ENCODE results near the gene PIGV. TPM values are rescaled to one million over a fixed set of nuclear protein-coding genes. Genes with fewer than 3 reads are reported as not detected.
"Not testable (repeated sequence)": the region's sequence is repeated elsewhere in the genome, so short reads cannot be mapped to it uniquely, and the experiment has no call there.

Gene PIGV
- total RNA-seq, 1 donor from 2014 or later, result 7.9 TPM

DNA sequence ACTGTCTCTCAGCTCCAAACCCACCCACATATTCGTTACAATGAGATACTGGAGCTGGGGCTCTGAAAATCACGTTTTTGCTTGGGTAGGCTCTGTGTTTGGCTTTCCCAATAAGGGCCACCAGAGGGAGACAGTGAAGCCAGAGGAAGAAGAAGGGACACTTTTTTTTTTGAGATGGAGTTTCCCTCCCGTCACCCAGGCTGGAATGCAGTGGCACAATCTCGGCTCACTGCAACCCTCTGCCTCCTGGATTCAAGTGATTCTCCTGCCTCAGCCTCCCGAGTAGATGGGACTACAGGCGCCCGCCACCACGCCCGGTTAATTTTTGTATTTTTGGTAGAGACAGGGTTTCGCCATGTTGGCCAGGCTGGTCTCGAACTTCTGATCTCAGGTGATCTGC lies 22.4 kb downstream of the PIGV start:
- not testable (repeated sequence) for H3K4me3 ChIP-seq (ENCODE audit: insufficient read depth, low read depth, low read length); H3K79me2 ChIP-seq (ENCODE audit: insufficient read depth, low read length); H3K4me2 ChIP-seq (ENCODE audit: low read length); H3K4me1 Mint-ChIP-seq (ENCODE audit: low read depth, unreplicated experiment); H3K9ac ChIP-seq (ENCODE audit: low read length); H3K36me3 ChIP-seq (ENCODE audit: insufficient read depth, low read length); H3K27ac Mint-ChIP-seq (ENCODE audit: unreplicated experiment); H4K20me1 ChIP-seq (ENCODE audit: insufficient read depth, low read length); H3K9me3 Mint-ChIP-seq (ENCODE audit: unreplicated experiment); H3K36me3 Mint-ChIP-seq (ENCODE audit: low read depth, unreplicated experiment); H3K27me3 Mint-ChIP-seq (ENCODE audit: low read depth, unreplicated experiment); H2AFZ ChIP-seq (ENCODE audit: low read depth, low read length); FAIRE-seq; DNase-seq (ENCODE audit: low read depth); H3K4me3 Mint-ChIP-seq (ENCODE audit: unreplicated experiment); H3K27me3 ChIP-seq (ENCODE audit: insufficient read depth, low read length); H3K27ac ChIP-seq (ENCODE audit: low read depth, low read length); H3K9me3 ChIP-seq (ENCODE audit: insufficient read depth, low read depth, low read length); H3K4me1 ChIP-seq (ENCODE audit: insufficient read depth, low read length)
- TF ChIP-seq, protein P1, sequence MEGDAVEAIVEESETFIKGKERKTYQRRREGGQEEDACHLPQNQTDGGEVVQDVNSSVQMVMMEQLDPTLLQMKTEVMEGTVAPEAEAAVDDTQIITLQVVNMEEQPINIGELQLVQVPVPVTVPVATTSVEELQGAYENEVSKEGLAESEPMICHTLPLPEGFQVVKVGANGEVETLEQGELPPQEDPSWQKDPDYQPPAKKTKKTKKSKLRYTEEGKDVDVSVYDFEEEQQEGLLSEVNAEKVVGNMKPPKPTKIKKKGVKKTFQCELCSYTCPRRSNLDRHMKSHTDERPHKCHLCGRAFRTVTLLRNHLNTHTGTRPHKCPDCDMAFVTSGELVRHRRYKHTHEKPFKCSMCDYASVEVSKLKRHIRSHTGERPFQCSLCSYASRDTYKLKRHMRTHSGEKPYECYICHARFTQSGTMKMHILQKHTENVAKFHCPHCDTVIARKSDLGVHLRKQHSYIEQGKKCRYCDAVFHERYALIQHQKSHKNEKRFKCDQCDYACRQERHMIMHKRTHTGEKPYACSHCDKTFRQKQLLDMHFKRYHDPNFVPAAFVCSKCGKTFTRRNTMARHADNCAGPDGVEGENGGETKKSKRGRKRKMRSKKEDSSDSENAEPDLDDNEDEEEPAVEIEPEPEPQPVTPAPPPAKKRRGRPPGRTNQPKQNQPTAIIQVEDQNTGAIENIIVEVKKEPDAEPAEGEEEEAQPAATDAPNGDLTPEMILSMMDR (IDR thresholded peaks at IDR 0.05; ENCODE audit: insufficient read depth, low read depth, low read length), result peak; percentile 69

DNA sequence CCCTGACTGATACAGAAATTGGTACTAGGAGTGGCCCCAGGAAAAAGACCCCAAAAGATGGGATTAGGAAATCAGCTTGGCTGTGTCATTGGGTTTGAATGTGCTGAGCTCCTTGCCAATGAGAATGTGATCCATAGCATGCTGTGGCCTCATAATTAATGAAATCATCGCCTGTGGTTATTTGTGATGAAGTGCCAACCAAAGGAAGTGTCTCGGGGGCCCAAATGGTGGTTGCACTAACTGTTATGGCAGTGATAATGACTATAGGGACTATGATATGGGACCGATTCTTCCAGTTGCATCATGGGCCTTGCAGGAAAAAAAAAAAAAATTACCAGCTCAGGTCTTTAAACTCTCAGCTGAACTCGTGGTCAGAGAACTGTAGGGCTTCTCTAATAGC lies 23.3 kb downstream of the PIGV start:
- Mint-ChIP-seq H3K27ac (ENCODE audit: unreplicated experiment) (no peak overlapping the region), H3K36me3 (ENCODE audit: low read depth, unreplicated experiment) (no peaks in the 10 kb centered on the region), H3K9me3 (ENCODE audit: unreplicated experiment) (peaks cover 6% of the 10 kb centered on the region), H3K27me3 (ENCODE audit: low read depth, unreplicated experiment) (peaks cover 4% of the 10 kb centered on the region), H3K4me1 (ENCODE audit: low read depth, unreplicated experiment) (no peaks in the 10 kb centered on the region), H3K4me3 (ENCODE audit: unreplicated experiment) (no peak overlapping the region)
- no peak overlapping the region for H3K4me2 ChIP-seq (ENCODE audit: low read length)
- no peak overlapping the region for H2AFZ ChIP-seq (ENCODE audit: low read depth, low read length)
- H3K9ac ChIP-seq (ENCODE audit: low read length), result no peak overlapping the region
- H3K79me2 ChIP-seq (ENCODE audit: insufficient read depth, low read length), result no peaks in the 10 kb centered on the region
- H3K4me1 ChIP-seq (ENCODE audit: insufficient read depth, low read length), result no peaks in the 10 kb centered on the region
- DNase-seq (ENCODE audit: low read depth) (no peak), FAIRE-seq (no peak)
- no peaks in the 10 kb centered on the region for H4K20me1 ChIP-seq (ENCODE audit: insufficient read depth, low read length)
- H3K9me3 ChIP-seq (ENCODE audit: insufficient read depth, low read depth, low read length), result no peaks in the 10 kb centered on the region
- H3K27me3 ChIP-seq (ENCODE audit: insufficient read depth, low read length), result no peaks in the 10 kb centered on the region
- TF ChIP-seq, protein P1 (IDR thresholded peaks at IDR 0.05; ENCODE audit: insufficient read depth, low read depth, low read length), result no peak
- no peak for TF ChIP-seq EZH2 (IDR thresholded peaks at IDR 0.05; ENCODE audit: insufficient read depth, low read length)
- no peak overlapping the region for H3K4me3 ChIP-seq (ENCODE audit: insufficient read depth, low read depth, low read length)
- H3K36me3 ChIP-seq (ENCODE audit: insufficient read depth, low read length), result no peaks in the 10 kb centered on the region
- no peak overlapping the region for H3K27ac ChIP-seq (ENCODE audit: low read depth, low read length)

DNA sequence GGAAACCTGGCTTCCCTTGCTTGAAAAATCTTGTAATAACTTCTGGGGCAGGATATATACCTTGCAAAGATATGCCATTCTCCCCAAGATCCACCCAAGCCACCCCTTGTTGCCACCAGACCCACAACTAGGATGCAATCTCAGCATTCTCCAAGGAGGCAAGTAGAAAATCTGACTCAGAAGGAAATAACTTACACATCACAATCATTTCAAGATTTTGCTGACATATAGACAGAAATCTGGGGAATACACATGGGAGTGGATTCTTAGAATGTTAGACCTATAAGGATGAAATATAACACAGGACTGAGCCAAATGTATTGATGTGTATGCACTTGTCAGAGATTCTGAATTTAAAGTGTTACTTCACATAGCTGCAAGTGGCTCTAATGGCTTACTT lies 24.0 kb downstream of the PIGV start:
- Histone ChIP-seq H3K4me2 (ENCODE audit: low read length) (no peak overlapping the region), H3K4me3 (ENCODE audit: insufficient read depth, low read depth, low read length) (no peak overlapping the region), H3K9me3 (ENCODE audit: insufficient read depth, low read depth, low read length) (no peaks in the 10 kb centered on the region), H2AFZ (ENCODE audit: low read depth, low read length) (no peak overlapping the region), H3K36me3 (ENCODE audit: insufficient read depth, low read length) (no peaks in the 10 kb centered on the region), H3K9ac (ENCODE audit: low read length) (no peak overlapping the region), H3K27ac (ENCODE audit: low read depth, low read length) (no peak overlapping the region), H3K79me2 (ENCODE audit: insufficient read depth, low read length) (no peaks in the 10 kb centered on the region), H4K20me1 (ENCODE audit: insufficient read depth, low read length) (no peaks in the 10 kb centered on the region), H3K4me1 (ENCODE audit: insufficient read depth, low read length) (no peaks in the 10 kb centered on the region), H3K27me3 (ENCODE audit: insufficient read depth, low read length) (no peaks in the 10 kb centered on the region)
- no peaks in the 10 kb centered on the region for H3K36me3 Mint-ChIP-seq (ENCODE audit: low read depth, unreplicated experiment)
- no peak for TF ChIP-seq EZH2 (IDR thresholded peaks at IDR 0.05; ENCODE audit: insufficient read depth, low read length)
- TF ChIP-seq, protein P1 (IDR thresholded peaks at IDR 0.05; ENCODE audit: insufficient read depth, low read depth, low read length), result no peak
- no peak overlapping the region for H3K4me3 Mint-ChIP-seq (ENCODE audit: unreplicated experiment)
- peaks cover 4% of the 10 kb centered on the region for H3K27me3 Mint-ChIP-seq (ENCODE audit: low read depth, unreplicated experiment)
- H3K9me3 Mint-ChIP-seq (ENCODE audit: unreplicated experiment), result peaks cover 8% of the 10 kb centered on the region
- DNase-seq (ENCODE audit: low read depth) (no peak), FAIRE-seq (no peak)
- no peaks in the 10 kb centered on the region for H3K4me1 Mint-ChIP-seq (ENCODE audit: low read depth, unreplicated experiment)
- no peak overlapping the region for H3K27ac Mint-ChIP-seq (ENCODE audit: unreplicated experiment)

All from astrocyte (in vitro differentiated cells and primary cell).